Stimulated activated CD8-positive, alpha-beta memory T cell treated with anti-CD3 and anti-CD28 coated beads, Interleukin-12 subunit alpha, Interleukin-12 subunit beta, amount 100 ng/mL, for 24 hours (primary cell): ENCODE data around the gene MRPL44.

Source experiments
- DNase-seq: peaks from one replicate; pipeline ENCODE4 v3.0.0-alpha.2; 2020; ENCODE audit errors: extremely low read depth

MRPL44 gene

DNA sequence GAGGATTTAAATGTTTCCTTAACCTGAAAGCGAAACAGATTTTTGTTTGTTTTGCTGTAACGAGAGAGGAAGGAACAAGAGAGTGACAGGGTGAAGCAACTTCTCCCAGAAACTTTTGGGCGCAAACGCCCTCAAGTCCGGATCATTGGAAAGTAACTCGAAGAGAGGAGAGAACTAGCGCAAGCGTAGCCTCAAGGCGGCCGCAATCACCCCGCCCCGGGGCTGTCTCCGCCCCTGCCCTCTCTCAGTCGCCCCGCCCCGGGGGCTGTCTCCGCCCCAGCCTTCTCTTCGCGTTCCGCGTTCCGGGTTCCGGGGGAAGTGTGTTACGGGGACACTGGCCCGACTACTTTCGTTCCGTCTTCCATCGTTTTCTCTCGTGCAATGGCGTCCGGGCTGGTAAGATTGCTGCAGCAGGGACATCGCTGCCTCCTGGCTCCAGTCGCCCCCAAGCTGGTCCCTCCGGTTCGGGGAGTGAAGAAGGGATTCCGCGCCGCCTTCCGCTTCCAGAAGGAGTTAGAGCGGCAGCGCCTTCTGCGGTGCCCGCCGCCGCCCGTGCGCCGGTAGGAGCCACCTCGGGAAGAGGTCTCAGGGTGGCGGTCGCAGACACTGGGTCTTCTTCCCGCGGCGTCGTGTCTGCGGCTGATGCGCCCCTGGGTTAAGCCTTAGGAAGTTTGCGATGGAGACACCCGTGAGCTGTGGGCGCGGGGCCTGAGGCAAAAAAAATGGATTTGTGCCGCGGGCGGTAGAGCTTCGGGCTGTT lies at the start of gene MRPL44:
MRPL44 (plus strand) TSS at position 372 of the 760 bp plus-strand sequence; CDS start at position 382, 10 bp downstream.
- peak; percentile 92 for DNase-seq

- no peak for DNase-seq
Observed at GRCh38 chr2:223908304-223908998, 48.8 kb upstream of the MRPL44 start.

- no peak for DNase-seq
Observed at GRCh38 chr2:223909001-223909741, 48.1 kb upstream of the MRPL44 start.

DNA sequence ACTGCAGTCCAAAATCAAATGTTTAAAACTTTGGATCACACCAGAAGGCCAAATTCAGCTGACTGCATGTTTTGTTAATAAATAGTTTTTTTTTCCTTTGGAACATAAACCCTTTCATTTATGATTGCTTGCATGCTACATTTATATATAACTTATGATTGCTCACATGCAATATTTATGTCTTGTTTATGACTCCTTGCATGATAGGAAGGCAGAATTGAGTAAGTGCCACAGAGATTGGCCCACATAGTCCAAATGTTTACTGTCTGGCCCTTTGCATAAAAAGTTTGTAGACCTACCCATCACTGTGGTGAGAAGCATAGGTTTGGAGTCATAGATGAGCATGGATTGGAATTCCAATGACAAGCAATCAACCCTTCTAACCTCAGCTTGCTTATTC lies 42.9 kb upstream of the MRPL44 start:
- DNase-seq: no peak

GRCh38 chr2:223915071-223915470 lies 42.2 kb upstream of the MRPL44 start:
- DNase-seq: no peak

DNA sequence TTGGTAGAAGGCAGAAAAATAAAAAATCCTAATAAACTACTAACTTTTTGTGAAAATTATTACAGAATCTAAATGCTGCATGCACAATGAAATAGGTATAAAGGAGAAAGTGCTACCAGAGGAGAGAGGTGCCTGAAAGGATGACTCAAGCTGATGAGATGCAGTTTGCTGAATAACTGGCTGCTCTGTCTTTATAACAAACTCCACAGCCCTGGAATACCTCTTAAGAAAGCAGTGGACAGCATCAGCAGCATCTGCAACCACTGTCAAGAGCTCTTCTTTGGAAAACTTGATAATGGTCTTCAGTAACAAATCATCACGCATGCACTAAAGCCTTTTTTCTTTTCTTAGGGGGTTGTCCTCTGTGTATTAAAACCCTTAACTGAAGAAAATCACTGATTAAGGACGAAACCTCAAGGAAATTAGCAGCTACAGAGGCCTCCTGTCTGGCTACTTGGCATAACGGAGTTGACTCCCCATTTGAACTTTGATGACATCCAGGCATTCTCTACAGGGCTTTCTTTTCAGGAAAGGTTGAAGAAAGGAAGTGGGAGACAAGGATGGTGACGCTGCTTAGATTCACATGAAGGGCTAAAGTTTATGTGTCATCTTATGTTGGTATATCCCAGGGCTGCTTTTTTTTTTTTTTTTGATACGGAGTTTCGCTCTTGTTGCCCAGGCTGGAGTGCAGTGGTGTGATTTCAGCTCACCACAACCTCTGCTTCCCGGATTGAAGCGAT lies 40.9 kb upstream of the MRPL44 start:
- no peak for DNase-seq

GRCh38 chr2:223918671-223919134 lies 38.6 kb upstream of the MRPL44 start:
- DNase-seq: no peak

- DNase-seq: no peak
Observed at GRCh38 chr2:223920109-223920508, 37.2 kb upstream of the MRPL44 start.

GRCh38 chr2:223921204-223921603 lies 36.1 kb upstream of the MRPL44 start:
- DNase-seq: no peak

DNA sequence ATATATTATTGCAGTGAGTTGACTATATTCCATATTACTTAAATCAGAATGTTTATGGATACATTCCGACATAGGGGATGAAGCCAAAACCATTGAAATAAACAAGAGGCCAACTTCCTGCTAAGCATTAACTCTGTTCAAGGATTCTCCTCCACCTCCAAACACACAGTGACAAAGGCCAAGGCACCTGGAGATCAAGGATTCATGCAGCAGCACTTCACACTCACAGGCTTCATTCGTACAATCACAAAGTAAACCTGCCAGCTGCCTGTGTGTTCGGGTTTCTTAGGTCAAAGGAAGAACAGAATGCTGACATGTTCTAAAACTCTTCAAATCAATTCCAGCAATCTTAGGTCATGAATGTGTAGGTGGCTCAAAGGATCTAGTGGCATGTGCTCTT lies 35.0 kb upstream of the MRPL44 start:
- DNase-seq: no peak

- no peak for DNase-seq
Observed at GRCh38 chr2:223923976-223924375, 33.3 kb upstream of the MRPL44 start.

DNA sequence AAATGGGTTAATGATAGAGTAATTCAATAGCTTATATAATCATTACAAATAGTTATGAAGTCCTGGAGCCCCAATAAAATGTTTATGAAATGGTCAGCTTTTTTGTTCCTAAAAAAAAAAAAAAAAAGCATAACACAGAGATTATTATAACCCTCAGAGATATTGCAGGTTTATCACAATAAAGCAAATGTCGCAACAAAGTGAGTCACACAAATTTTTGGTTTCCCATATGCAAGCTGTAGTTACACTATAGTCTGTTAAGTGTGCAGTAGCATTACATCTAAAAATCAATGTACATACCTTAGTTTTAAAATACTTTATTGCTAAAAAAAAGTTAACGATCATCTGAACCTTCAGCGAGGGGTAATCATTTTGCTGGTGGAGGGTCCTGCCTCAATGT lies 32.2 kb upstream of the MRPL44 start:
- no peak for DNase-seq

GRCh38 chr2:223928113-223929006 lies 28.9 kb upstream of the MRPL44 start:
- no peak for DNase-seq

DNA sequence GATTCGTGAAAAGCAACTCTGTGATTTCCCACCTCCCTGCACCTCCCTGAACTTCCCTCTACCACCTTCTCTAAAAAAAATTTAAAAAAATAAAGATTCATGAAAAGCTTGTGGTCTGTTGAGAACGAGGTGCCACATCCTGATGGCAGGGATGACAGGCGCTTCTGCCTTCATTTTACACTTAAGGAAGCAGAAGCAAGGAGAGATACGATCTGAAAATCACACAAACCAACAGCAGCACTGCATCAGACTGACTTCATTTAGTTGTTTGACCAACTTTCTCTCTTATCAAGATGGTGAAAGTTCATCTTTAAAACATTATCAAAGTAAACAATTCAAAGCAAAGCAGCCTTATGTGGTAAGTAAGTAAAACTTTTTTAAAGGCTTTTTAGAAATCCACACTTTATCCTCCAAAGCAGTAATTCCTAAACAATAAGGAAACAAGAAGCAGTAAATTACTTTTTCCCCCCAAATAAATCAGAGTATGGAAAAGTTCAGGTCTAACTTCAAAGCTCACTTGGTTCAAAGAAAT lies 27.6 kb upstream of the MRPL44 start:
- no peak for DNase-seq

DNA sequence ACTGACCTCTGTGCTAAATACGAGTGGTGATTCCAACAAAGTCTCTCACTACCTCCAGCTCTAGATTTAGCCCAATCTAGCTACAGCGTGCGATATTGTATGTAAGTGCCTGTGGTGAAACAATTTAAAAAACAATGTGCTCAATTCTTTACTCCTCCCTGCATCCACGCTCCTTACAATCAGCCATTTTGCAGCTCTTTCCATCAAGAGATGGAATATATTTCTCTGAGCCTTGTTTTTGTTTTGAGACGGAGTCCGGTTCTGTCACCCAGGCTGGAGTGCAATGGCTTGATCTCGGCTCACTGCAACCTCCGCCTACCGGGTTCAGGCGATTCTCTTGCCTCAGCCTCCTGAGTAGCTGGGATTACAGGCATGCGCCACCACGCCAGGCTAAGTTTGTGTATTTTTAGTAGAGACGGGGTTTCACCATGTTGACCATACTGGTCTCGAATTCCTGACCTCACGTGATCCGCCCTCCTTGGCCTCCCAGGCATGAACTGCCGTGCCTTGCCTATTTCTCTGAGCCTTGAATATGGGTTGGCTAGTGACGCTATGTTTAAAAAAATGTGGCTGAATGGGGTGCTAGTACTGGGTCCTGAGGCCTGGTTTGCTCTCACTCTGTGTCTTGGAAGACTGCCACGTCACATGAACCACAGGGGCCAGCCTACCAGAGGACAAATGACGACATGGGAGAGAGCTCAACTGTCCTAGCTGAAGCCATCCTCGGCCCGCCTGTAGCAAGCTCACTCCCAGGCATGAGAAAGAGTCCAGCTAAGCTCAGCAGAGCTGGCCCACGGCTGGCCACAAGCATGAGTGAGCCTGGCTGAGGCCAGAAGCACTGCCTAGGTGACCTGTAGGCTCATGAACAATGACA lies 26.9 kb upstream of the MRPL44 start:
- no peak for DNase-seq

GRCh38 chr2:223932816-223933800 lies 24.2 kb upstream of the MRPL44 start:
- no peak for DNase-seq

GRCh38 chr2:223934870-223935269 lies 22.4 kb upstream of the MRPL44 start:
- DNase-seq: no peak

GRCh38 chr2:223935459-223936125 lies 21.7 kb upstream of the MRPL44 start:
- no peak for DNase-seq
